ENCODE measurements around the gene TENM3. TPM values are rescaled to one million over a fixed set of nuclear protein-coding genes. Genes with fewer than 3 reads are reported as not detected.

Gene TENM3
- total RNA-seq, 4 donors from 2014 or later = 19.7 to 47.2 (median 33.0) TPM

DNA sequence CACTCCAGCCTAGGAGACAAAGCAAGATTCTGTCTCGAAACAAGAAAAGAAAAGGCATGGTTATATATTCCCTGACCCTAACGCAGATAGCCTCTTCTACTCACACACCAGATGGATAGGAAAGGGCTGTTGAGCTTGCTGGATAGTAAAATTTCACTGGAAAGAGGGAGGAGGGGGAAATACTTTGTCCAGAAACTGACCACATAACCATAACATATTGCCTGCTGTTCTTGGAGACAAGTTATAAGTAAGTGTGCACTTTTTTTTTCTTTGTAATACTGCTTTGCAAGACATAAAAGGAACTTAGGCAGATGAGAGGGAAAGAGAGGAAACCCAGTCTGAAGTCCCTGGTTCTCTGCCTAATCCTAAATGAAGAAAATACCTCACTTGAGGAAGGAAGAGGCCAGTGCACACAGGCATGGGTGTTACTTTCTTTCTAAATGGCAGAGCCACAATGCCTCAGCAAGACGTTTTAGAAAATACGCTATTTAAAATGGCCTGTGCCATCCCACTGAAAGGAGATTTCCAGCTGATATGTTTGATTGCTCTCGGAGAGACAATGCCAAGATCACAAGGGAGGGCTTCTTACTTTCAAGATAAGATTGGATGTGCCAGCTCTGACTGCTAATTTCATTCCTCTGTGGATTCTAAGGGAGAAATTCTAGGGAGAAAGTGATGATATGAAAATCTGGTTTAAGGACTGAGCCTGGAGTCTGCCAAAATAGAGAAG is 533.3 kb downstream of the TENM3 start:
- TF ChIP-seq, protein P1, sequence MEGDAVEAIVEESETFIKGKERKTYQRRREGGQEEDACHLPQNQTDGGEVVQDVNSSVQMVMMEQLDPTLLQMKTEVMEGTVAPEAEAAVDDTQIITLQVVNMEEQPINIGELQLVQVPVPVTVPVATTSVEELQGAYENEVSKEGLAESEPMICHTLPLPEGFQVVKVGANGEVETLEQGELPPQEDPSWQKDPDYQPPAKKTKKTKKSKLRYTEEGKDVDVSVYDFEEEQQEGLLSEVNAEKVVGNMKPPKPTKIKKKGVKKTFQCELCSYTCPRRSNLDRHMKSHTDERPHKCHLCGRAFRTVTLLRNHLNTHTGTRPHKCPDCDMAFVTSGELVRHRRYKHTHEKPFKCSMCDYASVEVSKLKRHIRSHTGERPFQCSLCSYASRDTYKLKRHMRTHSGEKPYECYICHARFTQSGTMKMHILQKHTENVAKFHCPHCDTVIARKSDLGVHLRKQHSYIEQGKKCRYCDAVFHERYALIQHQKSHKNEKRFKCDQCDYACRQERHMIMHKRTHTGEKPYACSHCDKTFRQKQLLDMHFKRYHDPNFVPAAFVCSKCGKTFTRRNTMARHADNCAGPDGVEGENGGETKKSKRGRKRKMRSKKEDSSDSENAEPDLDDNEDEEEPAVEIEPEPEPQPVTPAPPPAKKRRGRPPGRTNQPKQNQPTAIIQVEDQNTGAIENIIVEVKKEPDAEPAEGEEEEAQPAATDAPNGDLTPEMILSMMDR (IDR thresholded peaks at IDR 0.05) = no peak
- DNase-seq (ENCODE audit: low spot score) = no peak
- ATAC-seq (ENCODE audit: low FRiP score) = no peak

GRCh38 chr4:182778222-182778982 is 535.2 kb downstream of the TENM3 start:
- DNase-seq (ENCODE audit: low spot score) (no peak), ATAC-seq (ENCODE audit: low FRiP score) (no peak)
- TF ChIP-seq, protein P1 (IDR thresholded peaks at IDR 0.05) = no peak

GRCh38 chr4:182786991-182787390 is 543.8 kb downstream of the TENM3 start:
- no peak for DNase-seq (ENCODE audit: low spot score)
- TF ChIP-seq, protein P1 (IDR thresholded peaks at IDR 0.05) = no peak

DNA sequence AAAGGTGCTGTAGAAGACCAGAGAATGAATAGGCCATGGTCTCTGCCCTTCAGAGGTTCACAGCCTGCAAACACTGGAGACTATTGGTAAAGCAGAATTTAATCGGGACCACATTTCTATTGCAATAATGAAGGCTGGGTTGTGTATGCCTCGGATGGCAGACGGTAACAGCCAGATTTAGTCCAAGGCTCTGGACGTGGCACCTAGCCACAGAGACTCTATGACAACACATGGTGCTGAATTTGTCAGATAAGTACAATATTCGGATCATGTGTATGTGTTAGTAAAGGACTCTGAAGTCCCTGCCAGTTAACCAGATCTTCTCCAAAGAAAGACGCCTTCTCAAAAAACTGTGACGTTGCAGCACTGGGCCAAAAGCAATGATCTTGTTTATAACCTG is 545.0 kb downstream of the TENM3 start:
- TF ChIP-seq, protein P1 (IDR thresholded peaks at IDR 0.05) = no peak
- DNase-seq (ENCODE audit: low spot score) (no peak), ATAC-seq (ENCODE audit: low FRiP score) (no peak)

More at GRCh38 chr4:182786991-182787390, 543.8 kb downstream of the TENM3 start:
- no peak for ATAC-seq (ENCODE audit: low FRiP score)

- TF ChIP-seq, protein P1 (IDR thresholded peaks at IDR 0.05) = no peak
- ATAC-seq (ENCODE audit: low FRiP score) = no peak
- DNase-seq (ENCODE audit: low spot score) = no peak
Measured at GRCh38 chr4:182789529-182789928, 546.3 kb downstream of the TENM3 start.

GRCh38 chr4:182795446-182796238 is 552.4 kb downstream of the TENM3 start:
- ATAC-seq (ENCODE audit: low FRiP score) = no peak
- TF ChIP-seq, protein P1 (IDR thresholded peaks at IDR 0.05) = no peak
- no peak for DNase-seq (ENCODE audit: low spot score)

Measured in omental fat pad (tissue), 4 donors.